HEK293 (cell line): ENCODE data around the gene ARHGDIA.

Experiments used
- CTCF ChIA-PET: fragments of 350-600 bp; formaldehyde crosslinking; extraction: SDS; loops from one replicate; lab custom pipeline; 2021; ENCODE audit warnings: antibody characterized with exemption; lab: Yijun Ruan, JAX
- POLR2A ChIA-PET: fragments of 300-600 bp; formaldehyde crosslinking; extraction: SDS; loops from one replicate; lab custom pipeline; 2020; ENCODE audit warnings: antibody characterized with exemption, inconsistent platforms; lab: Yijun Ruan, JAX
- H3K27ac ChIP-seq: fragments of 200-500 bp; sonication (Bioruptor generic); 2 replicates; pipeline ENCODE4 v1.5.1; 2014; ENCODE audit warnings: low read depth, low read length, control low read depth, inconsistent platforms; ENCODE audit errors: extremely low read depth
- H3K36me3 ChIP-seq, 2 experiments: fragments of 200-500 bp in 1 of 2; sonication (Bioruptor generic) in 1 of 2; 1 replicate in 1 of 2; 2 replicates in 1 of 2; pipeline ENCODE4 v1.5.1; 2014 to 2017; ENCODE audit warnings: inconsistent platforms in 2 of 2, low read length in 2 of 2; ENCODE audit not compliant: control insufficient read depth in 2 of 2, insufficient read depth in 1 of 2
- H3K4me1 ChIP-seq: fragments of 200-500 bp; sonication (Bioruptor generic); 2 replicates; pipeline ENCODE4 v1.5.1; 2014; ENCODE audit warnings: mild to moderate bottlenecking, low read length, inconsistent platforms; ENCODE audit not compliant: control insufficient read depth, insufficient read depth
- H3K4me3 ChIP-seq: 2 replicates; pipeline ENCODE4 v1.5.1; 2011; ENCODE audit warnings: low read depth, mild to moderate bottlenecking, control low read depth, low read length, moderate library complexity
- H3K9me3 ChIP-seq: fragments of 200-500 bp; sonication (Bioruptor generic); 2 replicates; pipeline ENCODE4 v1.5.1; 2014; ENCODE audit warnings: low read depth, low read length, inconsistent platforms; ENCODE audit not compliant: control insufficient read depth, insufficient read depth
- ATF2 ChIP-seq: fragments of 450-650 bp; formaldehyde crosslinking; IDR thresholded peaks from 2 replicates; pipeline ENCODE4 v1.5.1; 2016; ENCODE audit warnings: missing biosample characterization, missing genetic modification characterization, low read depth
- GFI1B ChIP-seq: fragments of 450-650 bp; formaldehyde crosslinking; IDR thresholded peaks from 2 replicates; pipeline ENCODE4 v1.5.1; 2016; ENCODE audit warnings: missing biosample characterization, missing genetic modification characterization
- GLIS2 ChIP-seq: fragments of 450-650 bp; formaldehyde crosslinking; IDR thresholded peaks from 2 replicates; pipeline ENCODE4 v1.5.1; 2016; ENCODE audit warnings: missing biosample characterization, missing genetic modification characterization
- KLF1 ChIP-seq: fragments of 450-650 bp; formaldehyde crosslinking; IDR thresholded peaks from 2 replicates; pipeline ENCODE4 v1.5.1; 2016; ENCODE audit warnings: missing biosample characterization, missing genetic modification characterization
- KLF10 ChIP-seq: fragments of 450-650 bp; IDR thresholded peaks from 2 replicates; pipeline ENCODE4 v1.5.1; 2018; ENCODE audit warnings: missing biosample characterization, mild to moderate bottlenecking, missing genetic modification characterization
- KLF8 ChIP-seq: fragments of 450-650 bp; formaldehyde crosslinking; IDR thresholded peaks from 2 replicates; pipeline ENCODE4 v1.5.1; 2016; ENCODE audit warnings: missing biosample characterization, missing genetic modification characterization
- SP2 ChIP-seq: fragments of 450-650 bp; formaldehyde crosslinking; IDR thresholded peaks from 2 replicates; pipeline ENCODE4 v1.5.1; 2016; ENCODE audit warnings: missing biosample characterization, missing genetic modification characterization
- SP7 ChIP-seq: fragments of 450-650 bp; formaldehyde crosslinking; IDR thresholded peaks from 2 replicates; pipeline ENCODE4 v1.5.1; 2016; ENCODE audit warnings: missing biosample characterization, missing genetic modification characterization
- ZBTB21 ChIP-seq: fragments of 450-650 bp; formaldehyde crosslinking; IDR thresholded peaks from 2 replicates; pipeline ENCODE4 v1.5.1; 2017; ENCODE audit warnings: missing biosample characterization, missing genetic modification characterization
- ZFP37 ChIP-seq: fragments of 450-650 bp; formaldehyde crosslinking; IDR thresholded peaks from 2 replicates; pipeline ENCODE4 v1.5.1; 2016; ENCODE audit warnings: missing biosample characterization, missing genetic modification characterization
- ZNF121 ChIP-seq: fragments of 450-650 bp; formaldehyde crosslinking; IDR thresholded peaks from 2 replicates; pipeline ENCODE4 v1.5.1; 2016; ENCODE audit warnings: missing biosample characterization, missing genetic modification characterization
- ZNF146 ChIP-seq: fragments of 450-650 bp; formaldehyde crosslinking; IDR thresholded peaks from 2 replicates; pipeline ENCODE4 v1.5.1; 2016; ENCODE audit warnings: missing biosample characterization, missing genetic modification characterization
- ZNF184 ChIP-seq: fragments of 450-650 bp; IDR thresholded peaks from 2 replicates; pipeline ENCODE4 v1.5.1; 2018; ENCODE audit warnings: missing biosample characterization, mild to moderate bottlenecking, missing genetic modification characterization
- ZNF2 ChIP-seq: fragments of 450-650 bp; formaldehyde crosslinking; IDR thresholded peaks from 2 replicates; pipeline ENCODE4 v1.5.1; 2016; ENCODE audit warnings: missing biosample characterization, missing genetic modification characterization
- ZNF433 ChIP-seq: fragments of 450-650 bp; formaldehyde crosslinking; IDR thresholded peaks from 2 replicates; pipeline ENCODE4 v1.5.1; 2016; ENCODE audit warnings: missing biosample characterization, missing genetic modification characterization, low read depth
- ZNF501 ChIP-seq: fragments of 450-650 bp; formaldehyde crosslinking; IDR thresholded peaks from 2 replicates; pipeline ENCODE4 v1.5.1; 2016; ENCODE audit warnings: missing biosample characterization, missing genetic modification characterization
- ZNF510 ChIP-seq: fragments of 450-650 bp; formaldehyde crosslinking; IDR thresholded peaks from 2 replicates; pipeline ENCODE4 v1.5.1; 2018; ENCODE audit warnings: mild to moderate bottlenecking, missing genetic modification characterization, missing biosample characterization; ENCODE audit not compliant: insufficient replicate concordance
- ZNF561 ChIP-seq: fragments of 450-650 bp; IDR thresholded peaks from 2 replicates; pipeline ENCODE4 v1.5.1; 2018; ENCODE audit warnings: missing biosample characterization, missing genetic modification characterization, borderline replicate concordance
- ZNF707 ChIP-seq: fragments of 450-650 bp; formaldehyde crosslinking; IDR thresholded peaks from 2 replicates; pipeline ENCODE4 v1.5.1; 2016; ENCODE audit warnings: missing biosample characterization, missing genetic modification characterization
- ZNF76 ChIP-seq: fragments of 450-650 bp; formaldehyde crosslinking; IDR thresholded peaks from 2 replicates; pipeline ENCODE4; 2016; ENCODE audit warnings: low read depth, missing biosample characterization, missing genetic modification characterization, borderline replicate concordance
- ZNF768 ChIP-seq: fragments of 450-650 bp; formaldehyde crosslinking; IDR thresholded peaks from 2 replicates; pipeline ENCODE4 v1.5.1; 2018; ENCODE audit warnings: missing biosample characterization, mild to moderate bottlenecking, missing genetic modification characterization
- ZNF777 ChIP-seq: fragments of 450-650 bp; formaldehyde crosslinking; IDR thresholded peaks from 2 replicates; pipeline ENCODE4 v1.5.1; 2017; ENCODE audit warnings: missing biosample characterization, missing genetic modification characterization, borderline replicate concordance
- ZNF785 ChIP-seq: fragments of 450-650 bp; formaldehyde crosslinking; IDR thresholded peaks from 2 replicates; pipeline ENCODE4 v1.5.1; 2016; ENCODE audit warnings: missing biosample characterization, missing genetic modification characterization
- ZSCAN16 ChIP-seq: fragments of 450-650 bp; formaldehyde crosslinking; IDR thresholded peaks from 2 replicates; pipeline ENCODE4 v1.5.1; 2016; ENCODE audit warnings: missing biosample characterization, missing genetic modification characterization
- ZSCAN5A ChIP-seq: fragments of 450-650 bp; formaldehyde crosslinking; IDR thresholded peaks from 2 replicates; pipeline ENCODE4 v1.5.1; 2016; ENCODE audit warnings: missing biosample characterization, missing genetic modification characterization
- TF ChIP-seq, protein P1 (sequence below): fragments of 450-650 bp; formaldehyde crosslinking; IDR thresholded peaks from 2 replicates; pipeline ENCODE4 v1.5.1; 2016; ENCODE audit warnings: missing biosample characterization, missing genetic modification characterization, borderline replicate concordance
- TF ChIP-seq, protein P2 (sequence below): fragments of 450-650 bp; formaldehyde crosslinking; IDR thresholded peaks from 2 replicates; pipeline ENCODE4 v1.5.1; 2016; ENCODE audit warnings: missing biosample characterization, missing genetic modification characterization

ARHGDIA gene

DNA sequence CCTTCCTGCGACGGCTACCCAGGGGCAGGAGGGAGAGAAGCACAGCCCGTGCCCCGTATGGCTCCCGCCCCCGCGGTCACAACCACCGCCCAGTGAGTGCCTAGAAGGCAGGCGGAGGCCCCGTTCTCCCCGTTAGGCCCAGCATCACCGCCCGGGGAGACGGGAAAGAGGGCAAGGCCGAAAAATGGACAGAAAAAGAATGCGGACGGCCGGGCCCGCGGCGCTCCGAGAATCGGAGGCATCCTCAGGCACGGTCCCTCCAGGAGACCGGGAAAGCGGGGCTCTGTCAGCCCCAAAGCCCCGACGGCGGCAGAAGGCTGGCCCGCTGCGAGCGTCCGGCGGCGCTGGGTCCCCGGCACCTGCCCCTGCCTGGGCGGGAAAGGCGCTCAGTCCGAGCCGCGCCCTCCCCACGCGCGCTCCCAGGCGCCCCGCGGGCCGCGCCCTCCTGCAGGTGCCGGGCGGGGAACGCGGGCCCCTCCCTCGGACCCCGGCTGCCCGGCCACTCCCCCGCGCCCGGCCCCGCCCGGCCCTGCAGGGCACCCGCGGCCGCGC lies 38.5 kb downstream of the ARHGDIA start:
- Histone ChIP-seq H3K9me3 (no peaks in the 10 kb centered on the region), H3K36me3 (peaks cover 0 to 4% of the 10 kb centered on the region in 2 experiments; a peak in 2 of 3 replicates), H3K4me3 (peak overlapping the region; percentile 72), H3K27ac (peak overlapping the region; percentile 75), H3K4me1 (no peaks in the 10 kb centered on the region)
- CTCF ChIA-PET = interaction anchor here (0.9 to 3.0 kb wide), 2 partner anchors 11 to 15 kb away, joined by 3 to 12 read pairs; no protein-coding TSS in a partner anchor
- POLR2A ChIA-PET = interaction anchor here (0.6 to 2.0 kb wide), 21 partner anchors 9 to 265 kb away, joined by 3 to 10 read pairs (median 5); partner anchors contain the start of genes CENPX, DCXR, FASN and LRRC45
- TF ChIP-seq ZBTB21 (no peak), ZNF707 (tag by site-specific recombination) (no peak), KLF1 (peak; percentile 75), GLIS2 (tag by site-specific recombination) (peak; percentile 40; the same call in 1 of the 2 replicates), ZFP37 (no peak), GFI1B (tag by site-specific recombination) (no peak), ZNF510 (tag by site-specific recombination) (no peak), ZNF433 (no peak), ZNF501 (tag by site-specific recombination) (no peak), ZNF777 (0 out of 2 replicates have a peak, but pooled peaks have one; percentile 42), SP7 (tag by site-specific recombination) (0 out of 2 replicates have a peak, but pooled peaks have one; percentile 24), KLF10 (tag by site-specific recombination) (peak; percentile 84; the same call in 1 of the 2 replicates), SP2 (tag by site-specific recombination) (peak; percentile 67), ZNF146 (tag by site-specific recombination) (0 out of 2 replicates have a peak, but pooled peaks have one; percentile 4), ZNF561 (tag by site-specific recombination) (no peak; the same call in 1 of the 2 replicates), ZNF121 (0 out of 2 replicates have a peak, but pooled peaks have one; percentile 37), ATF2 (tag by site-specific recombination) (no peak), ZNF785 (tag by site-specific recombination) (no peak), ZSCAN5A (tag by site-specific recombination) (no peak), ZNF768 (tag by site-specific recombination) (no peak), ZNF76 (peak; percentile 36; the same call in 1 of the 2 replicates), ZNF184 (tag by site-specific recombination) (no peak), ZNF2 (tag by site-specific recombination) (peak; percentile 48; the same call in 1 of the 2 replicates), KLF8 (tag by site-specific recombination) (peak; percentile 71), ZSCAN16 (no peak)
- TF ChIP-seq, protein P1, sequence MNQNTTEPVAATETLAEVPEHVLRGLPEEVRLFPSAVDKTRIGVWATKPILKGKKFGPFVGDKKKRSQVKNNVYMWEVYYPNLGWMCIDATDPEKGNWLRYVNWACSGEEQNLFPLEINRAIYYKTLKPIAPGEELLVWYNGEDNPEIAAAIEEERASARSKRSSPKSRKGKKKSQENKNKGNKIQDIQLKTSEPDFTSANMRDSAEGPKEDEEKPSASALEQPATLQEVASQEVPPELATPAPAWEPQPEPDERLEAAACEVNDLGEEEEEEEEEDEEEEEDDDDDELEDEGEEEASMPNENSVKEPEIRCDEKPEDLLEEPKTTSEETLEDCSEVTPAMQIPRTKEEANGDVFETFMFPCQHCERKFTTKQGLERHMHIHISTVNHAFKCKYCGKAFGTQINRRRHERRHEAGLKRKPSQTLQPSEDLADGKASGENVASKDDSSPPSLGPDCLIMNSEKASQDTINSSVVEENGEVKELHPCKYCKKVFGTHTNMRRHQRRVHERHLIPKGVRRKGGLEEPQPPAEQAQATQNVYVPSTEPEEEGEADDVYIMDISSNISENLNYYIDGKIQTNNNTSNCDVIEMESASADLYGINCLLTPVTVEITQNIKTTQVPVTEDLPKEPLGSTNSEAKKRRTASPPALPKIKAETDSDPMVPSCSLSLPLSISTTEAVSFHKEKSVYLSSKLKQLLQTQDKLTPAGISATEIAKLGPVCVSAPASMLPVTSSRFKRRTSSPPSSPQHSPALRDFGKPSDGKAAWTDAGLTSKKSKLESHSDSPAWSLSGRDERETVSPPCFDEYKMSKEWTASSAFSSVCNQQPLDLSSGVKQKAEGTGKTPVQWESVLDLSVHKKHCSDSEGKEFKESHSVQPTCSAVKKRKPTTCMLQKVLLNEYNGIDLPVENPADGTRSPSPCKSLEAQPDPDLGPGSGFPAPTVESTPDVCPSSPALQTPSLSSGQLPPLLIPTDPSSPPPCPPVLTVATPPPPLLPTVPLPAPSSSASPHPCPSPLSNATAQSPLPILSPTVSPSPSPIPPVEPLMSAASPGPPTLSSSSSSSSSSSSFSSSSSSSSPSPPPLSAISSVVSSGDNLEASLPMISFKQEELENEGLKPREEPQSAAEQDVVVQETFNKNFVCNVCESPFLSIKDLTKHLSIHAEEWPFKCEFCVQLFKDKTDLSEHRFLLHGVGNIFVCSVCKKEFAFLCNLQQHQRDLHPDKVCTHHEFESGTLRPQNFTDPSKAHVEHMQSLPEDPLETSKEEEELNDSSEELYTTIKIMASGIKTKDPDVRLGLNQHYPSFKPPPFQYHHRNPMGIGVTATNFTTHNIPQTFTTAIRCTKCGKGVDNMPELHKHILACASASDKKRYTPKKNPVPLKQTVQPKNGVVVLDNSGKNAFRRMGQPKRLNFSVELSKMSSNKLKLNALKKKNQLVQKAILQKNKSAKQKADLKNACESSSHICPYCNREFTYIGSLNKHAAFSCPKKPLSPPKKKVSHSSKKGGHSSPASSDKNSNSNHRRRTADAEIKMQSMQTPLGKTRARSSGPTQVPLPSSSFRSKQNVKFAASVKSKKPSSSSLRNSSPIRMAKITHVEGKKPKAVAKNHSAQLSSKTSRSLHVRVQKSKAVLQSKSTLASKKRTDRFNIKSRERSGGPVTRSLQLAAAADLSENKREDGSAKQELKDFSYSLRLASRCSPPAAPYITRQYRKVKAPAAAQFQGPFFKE (tag by site-specific recombination) = 0 out of 2 replicates have a peak, but pooled peaks have one; percentile 50
- TF ChIP-seq, protein P2, sequence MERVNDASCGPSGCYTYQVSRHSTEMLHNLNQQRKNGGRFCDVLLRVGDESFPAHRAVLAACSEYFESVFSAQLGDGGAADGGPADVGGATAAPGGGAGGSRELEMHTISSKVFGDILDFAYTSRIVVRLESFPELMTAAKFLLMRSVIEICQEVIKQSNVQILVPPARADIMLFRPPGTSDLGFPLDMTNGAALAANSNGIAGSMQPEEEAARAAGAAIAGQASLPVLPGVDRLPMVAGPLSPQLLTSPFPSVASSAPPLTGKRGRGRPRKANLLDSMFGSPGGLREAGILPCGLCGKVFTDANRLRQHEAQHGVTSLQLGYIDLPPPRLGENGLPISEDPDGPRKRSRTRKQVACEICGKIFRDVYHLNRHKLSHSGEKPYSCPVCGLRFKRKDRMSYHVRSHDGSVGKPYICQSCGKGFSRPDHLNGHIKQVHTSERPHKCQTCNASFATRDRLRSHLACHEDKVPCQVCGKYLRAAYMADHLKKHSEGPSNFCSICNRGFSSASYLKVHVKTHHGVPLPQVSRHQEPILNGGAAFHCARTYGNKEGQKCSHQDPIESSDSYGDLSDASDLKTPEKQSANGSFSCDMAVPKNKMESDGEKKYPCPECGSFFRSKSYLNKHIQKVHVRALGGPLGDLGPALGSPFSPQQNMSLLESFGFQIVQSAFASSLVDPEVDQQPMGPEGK (tag by site-specific recombination) = peak; percentile 54; the same call in 1 of the 2 replicates
